Epidermal melanocyte (primary cell): Measurements from ENCODE around the gene OGFOD3.
"Not testable (repeated sequence)": the region's sequence is repeated elsewhere in the genome, so short reads cannot be mapped to it uniquely, and the experiment has no call there.

Experiments used
- DNase-seq: peaks from one replicate; pipeline ENCODE4 v3.0.0; 2011; ENCODE audit warnings: low spot score; ENCODE audit not compliant: insufficient read length

The OGFOD3 gene

DNA sequence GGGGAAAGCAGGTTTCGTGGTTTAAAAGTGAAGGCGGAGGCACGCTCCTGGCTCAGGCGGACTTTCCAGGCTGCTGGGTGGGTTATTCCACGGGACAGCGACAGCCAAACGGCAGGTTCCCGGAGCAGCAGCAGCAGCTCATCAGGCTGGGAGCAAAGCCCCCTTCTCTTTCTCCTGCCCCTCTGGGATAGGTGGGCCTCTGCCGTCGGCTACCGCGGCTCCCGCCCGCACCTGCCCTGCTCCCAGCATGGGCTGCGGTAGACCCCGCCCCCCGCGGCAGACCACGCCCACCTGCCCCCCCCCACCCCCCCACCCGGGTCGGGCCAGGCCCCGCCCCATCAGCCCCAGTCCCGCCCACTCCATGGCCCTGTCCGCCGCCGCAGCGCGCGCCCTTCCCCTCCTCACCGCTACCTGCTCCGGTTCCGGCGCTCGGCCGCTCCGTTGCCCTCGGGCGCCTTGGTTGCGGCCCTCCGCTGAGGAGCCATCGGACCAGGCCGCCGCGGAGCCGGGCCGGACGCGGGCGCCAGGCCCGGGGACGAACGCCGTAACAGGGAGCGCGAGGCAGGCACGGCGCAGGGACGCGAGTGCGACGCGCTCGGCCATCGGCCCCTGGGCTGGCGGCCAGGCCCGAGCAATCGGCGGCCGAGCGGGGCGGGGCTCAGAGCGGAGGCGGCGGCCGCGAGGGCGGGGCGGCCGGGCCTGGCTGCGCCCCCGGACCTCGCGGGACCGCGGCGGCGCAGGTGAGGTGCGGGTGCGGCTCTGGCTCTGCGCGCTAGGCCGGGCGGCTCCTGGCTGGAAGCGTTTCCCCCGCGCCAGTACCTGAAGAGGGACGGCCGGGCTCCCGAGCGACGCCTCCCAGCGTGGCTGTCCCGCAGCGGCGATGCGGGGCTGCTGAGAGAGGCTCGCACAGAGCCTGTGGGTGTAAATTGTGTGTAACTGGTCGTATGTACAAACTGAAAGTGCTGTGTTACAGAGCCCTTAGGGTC is at the start of gene OGFOD3, which contains the start of gene HEXD:
TSS of gene OGFOD3 (minus strand) at position 586 of the 986 bp plus-strand sequence. CDS start at position 485, 101 bp downstream.
TSS of gene HEXD (plus strand) at position 347 of the 986 bp plus-strand sequence. CDS start 1,453 bp downstream, outside the sequence.
- DNase-seq = peak; percentile 92

DNA sequence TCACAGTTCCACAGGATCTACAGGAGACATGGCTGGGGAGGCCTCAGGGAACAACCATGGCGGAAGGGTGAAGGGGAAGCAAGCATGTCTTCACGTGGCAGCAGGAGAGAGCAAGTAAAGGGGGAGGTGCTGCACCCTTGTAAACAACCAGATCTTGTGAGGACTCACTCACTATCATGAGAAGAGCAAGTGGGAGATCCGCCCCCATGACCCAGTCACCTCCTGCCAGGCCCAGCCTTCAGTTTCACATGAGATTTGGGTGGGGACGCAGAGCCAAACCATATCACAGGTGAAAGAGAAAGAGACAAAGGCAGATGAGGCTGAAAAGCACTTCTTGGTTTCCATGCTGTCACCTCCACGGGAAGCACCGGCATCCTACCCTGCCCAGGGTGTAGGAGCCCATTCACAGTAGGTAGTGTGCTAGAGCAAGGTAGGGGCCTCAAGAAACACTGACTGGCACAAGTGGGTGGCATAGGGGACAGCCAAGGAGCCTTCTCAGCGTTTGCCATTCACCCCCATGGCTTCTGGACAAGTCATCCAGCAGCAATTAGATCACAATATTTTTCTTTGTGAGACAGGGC is 46.7 kb upstream of the OGFOD3 start:
- DNase-seq = no peak

DNA sequence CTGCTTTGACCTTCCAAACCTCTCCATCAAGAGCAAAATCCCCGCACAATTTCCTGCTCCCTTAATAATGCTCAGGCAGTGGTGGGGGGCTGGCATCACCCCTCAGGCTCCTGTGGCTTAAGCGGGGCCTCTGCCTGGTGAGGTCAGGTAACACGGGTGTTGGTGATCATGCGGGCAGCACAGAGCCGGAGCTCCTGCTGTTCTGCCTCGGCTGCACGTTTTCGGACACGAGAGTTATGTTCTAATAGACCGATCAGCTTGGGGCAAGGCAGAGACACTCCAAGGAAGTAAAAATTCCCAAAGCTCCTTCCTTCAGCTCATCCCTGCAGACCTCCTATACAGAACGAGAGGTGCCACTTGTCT is 46.2 kb upstream of the OGFOD3 start:
- no peak for DNase-seq

GRCh38 chr17:82463925-82464566 is 45.7 kb upstream of the OGFOD3 start:
- DNase-seq = no peak

GRCh38 chr17:82463391-82463790 is 45.0 kb upstream of the OGFOD3 start:
- no peak for DNase-seq

DNA sequence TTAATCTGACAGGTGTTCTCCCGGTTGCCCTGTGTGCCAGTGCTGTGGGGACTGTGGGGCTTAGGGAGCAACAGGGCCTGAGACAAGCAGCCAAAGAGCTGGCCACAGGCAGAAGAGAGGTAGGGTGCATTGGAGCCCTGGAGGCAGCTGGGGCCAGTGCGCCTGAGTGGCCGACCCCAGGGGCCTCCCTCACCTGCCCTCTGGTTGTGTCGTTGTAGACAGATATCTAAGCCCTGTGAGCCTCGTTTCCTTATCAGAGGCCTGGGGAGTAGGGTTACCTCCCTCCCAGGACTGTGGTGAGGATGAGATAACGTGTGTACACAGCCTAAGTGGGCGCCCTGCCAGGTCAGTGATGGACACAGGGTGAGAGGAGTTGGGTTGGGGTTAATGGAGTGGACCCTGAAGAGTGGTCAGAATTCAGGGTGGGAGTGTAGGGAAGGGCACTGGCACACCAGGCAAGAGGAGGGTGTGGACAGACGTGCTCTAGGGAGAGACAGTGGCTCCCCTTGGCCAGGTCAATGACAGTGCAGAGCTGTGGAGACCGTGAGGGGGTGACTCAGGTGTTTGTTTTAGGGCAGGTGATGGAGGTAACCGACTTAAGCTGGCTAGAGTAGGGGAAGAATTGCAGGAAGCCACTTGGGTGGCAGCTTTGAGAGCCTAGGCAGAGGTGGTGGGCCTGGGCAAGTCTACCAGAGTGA is 43.6 kb upstream of the OGFOD3 start:
- DNase-seq = no peak

DNA sequence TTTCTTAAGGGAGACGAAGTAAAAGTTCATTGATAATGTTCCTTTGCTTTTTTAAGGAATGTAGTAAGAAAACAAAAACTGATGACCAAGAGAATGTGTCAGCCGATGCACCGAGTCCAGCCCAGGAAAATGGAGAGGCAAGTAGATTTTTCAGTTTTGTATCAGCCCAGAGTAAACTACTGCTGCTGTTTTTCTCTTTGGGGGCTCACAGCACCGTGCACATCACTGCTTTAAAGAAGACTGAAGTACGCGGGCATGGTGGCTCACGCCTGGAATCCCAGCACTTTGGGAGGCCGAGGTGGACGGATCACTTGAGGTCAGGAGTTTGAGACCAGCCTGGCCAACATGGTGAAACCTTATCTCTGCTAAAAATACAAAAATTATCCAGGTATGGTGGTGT is 41.5 kb upstream of the OGFOD3 start:
- not testable (repeated sequence) for DNase-seq

GRCh38 chr17:82458885-82459424 is 40.6 kb upstream of the OGFOD3 start:
- DNase-seq = no peak

GRCh38 chr17:82458179-82458884 is 39.9 kb upstream of the OGFOD3 start, which contains the start of gene NARF:
Gene NARF, plus strand, starts transcription at chr17:82458741. Its CDS starts 63 bp downstream, at chr17:82458804.
- peak; percentile 99 for DNase-seq

GRCh38 chr17:82457929-82458178 is 39.5 kb upstream of the OGFOD3 start:
- DNase-seq = peak; percentile 95

GRCh38 chr17:82457073-82457928 is 38.9 kb upstream of the OGFOD3 start:
- no peak for DNase-seq

DNA sequence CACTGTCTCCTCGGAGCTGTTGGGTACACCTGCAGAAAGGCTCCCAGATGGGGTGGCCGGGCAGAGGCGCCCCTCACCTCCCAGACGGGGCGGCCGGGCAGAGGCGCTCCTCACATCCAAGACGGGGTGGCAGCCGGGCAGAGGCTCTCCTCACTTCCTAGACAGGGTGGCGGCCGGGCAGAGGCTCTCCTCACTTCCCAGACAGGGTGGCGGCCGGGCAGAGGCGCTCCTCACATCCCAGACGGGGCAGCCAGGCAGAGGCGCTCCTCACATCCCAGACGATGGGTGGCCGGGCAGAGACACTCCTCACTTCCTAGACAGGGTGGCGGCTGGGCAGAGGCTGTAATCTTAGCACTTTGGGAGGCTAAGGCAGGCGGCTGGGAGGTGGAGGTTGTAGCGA is 35.3 kb upstream of the OGFOD3 start:
- not testable (repeated sequence) for DNase-seq

DNA sequence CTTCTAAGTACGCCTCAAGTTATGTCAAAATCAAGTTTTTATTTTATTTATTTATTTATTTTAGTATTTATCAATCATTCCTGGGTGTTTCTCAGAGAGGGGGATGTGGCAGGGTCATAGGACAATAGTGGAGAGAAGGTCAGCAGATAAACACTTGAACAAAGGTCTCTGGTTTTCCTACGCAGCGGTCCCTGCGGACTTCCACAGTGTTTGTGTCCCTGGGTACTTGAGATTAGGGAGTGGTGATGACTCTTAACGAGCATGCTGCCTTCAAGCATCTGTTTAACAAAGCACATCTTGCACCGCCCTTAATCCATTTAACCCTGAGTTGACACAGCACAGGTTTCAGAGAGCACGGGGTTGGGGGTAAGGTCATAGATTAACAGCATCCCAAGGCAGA is 34.8 kb upstream of the OGFOD3 start:
- not testable (repeated sequence) for DNase-seq

GRCh38 chr17:82452162-82452561 is 33.8 kb upstream of the OGFOD3 start:
- DNase-seq = no peak

- DNase-seq = peak; percentile 77
These were observed 32.1 kb upstream of the OGFOD3 start, which contains the start of gene CYBC1 for GRCh38 chr17:82450357-82451106. Gene CYBC1, minus strand, starts transcription at chr17:82450752. Its CDS starts 1,498 bp downstream, at chr17:82449254.

DNA sequence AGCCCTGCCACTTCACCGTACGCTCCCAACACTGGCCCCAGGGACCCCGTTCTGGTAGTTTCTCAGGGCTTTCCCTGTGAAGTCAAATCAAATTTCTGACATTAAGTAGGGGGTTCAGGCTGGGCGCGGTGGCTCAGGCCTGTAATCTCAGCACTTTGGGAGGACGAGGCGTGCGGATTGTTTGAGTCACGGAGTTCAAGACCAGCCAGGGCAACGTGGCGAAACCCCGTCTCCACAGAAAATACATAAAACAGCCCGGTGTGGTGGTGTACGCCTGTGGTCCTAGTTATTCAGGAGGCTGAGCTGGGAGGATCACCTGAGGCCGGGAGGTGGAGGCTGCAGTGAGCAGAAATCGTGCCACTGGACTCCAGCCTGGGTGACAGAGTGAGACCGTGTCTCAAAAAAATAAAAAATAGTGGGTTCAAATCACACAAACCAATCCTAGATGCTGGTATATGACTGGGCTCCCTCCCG is 31.5 kb upstream of the OGFOD3 start:
- DNase-seq = no peak

GRCh38 chr17:82449131-82449882 is 30.9 kb upstream of the OGFOD3 start:
- no peak for DNase-seq

- no peak for DNase-seq
These were observed 29.5 kb upstream of the OGFOD3 start for GRCh38 chr17:82447876-82448275.
